GM21528 (cell line): ENCODE results near the gene SYTL2.
"Not testable (repeated sequence)": the region's sequence is repeated elsewhere in the genome, so short reads cannot be mapped to it uniquely, and the experiment has no call there.

Experiments used
- ATAC-seq: cut with Tn5 transposase; IDR thresholded peaks from one replicate; pipeline ENCODE4 v1.9.1; 2021; ENCODE audit warnings: mild to moderate bottlenecking, moderate library complexity; ENCODE audit not compliant: unreplicated experiment, low FRiP score

The SYTL2 gene, protein sequence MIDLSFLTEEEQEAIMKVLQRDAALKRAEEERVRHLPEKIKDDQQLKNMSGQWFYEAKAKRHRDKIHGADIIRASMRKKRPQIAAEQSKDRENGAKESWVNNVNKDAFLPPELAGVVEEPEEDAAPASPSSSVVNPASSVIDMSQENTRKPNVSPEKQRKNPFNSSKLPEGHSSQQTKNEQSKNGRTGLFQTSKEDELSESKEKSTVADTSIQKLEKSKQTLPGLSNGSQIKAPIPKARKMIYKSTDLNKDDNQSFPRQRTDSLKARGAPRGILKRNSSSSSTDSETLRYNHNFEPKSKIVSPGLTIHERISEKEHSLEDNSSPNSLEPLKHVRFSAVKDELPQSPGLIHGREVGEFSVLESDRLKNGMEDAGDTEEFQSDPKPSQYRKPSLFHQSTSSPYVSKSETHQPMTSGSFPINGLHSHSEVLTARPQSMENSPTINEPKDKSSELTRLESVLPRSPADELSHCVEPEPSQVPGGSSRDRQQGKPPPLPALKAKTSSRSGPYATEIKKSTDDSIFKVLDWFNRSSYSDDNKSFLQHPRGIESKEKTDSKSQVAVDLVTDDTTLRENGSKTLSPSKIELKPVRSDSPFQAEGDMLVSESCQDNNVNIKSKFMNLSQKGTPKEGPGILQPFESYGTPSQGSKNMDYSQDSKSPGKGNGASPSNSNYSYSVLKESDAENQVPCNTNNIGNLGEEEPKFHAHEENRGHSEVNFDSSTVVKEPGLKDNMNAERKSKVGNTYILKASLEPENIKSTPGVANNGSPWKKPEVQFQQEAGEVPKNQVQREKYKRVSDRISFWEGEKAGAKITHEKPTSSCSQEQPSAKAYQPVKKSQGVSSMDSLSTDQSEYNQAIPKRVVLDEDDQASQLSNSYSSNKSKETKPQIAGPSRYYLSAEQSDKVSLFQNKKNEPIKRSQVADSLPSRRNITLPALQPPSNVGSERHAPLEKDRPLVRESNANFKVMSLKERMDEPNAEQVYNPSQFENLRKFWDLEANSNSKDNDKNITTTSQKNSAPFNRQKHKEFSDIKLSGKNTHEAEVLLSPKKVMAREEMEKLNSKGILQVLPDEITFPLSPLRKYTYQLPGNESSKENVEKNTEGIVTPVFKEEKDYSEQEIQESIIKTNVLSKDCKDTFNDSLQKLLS (N-terminal part only)

DNA sequence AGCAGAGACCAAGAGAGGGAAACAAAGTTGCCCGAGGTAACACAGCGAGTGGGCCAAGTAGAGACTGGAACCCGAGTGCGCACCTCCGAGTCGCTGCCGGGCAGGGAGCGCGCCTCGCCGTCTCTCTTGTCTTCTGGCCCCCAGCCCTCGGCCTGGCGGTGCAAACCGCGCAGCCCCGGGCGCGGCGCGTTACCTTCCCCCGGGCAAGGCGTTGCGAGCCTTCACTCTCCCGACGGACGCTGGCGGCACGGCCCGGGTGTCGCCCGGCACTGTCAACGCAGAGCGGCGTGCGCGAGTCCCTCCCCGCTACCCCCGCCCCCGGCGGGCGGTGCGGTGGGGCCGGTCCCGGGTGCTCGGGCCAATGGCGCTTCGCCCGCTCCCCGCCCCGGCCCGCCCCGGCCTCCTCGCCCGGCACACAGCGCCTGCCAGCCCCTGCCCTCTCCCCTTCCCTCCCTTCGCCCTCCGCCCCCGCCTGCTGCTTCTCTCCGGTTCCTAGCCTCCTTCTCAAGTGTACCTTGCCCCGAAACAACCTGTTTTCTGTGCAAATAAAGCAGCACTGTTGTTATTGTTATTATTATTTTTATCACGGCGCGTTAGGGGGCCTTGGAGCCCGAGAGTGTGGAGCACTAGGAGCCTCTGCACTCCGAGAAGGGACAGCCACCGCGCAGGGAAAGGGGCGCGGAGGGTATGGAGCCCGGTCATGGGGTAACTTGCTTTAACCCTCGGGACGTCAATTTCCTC, at the start of gene SYTL2:
TSS of gene SYTL2 (minus strand) at position 271 of the 741 bp plus-strand sequence. CDS start 53,416 bp downstream, outside the sequence.
- peak; percentile 86 for ATAC-seq

DNA sequence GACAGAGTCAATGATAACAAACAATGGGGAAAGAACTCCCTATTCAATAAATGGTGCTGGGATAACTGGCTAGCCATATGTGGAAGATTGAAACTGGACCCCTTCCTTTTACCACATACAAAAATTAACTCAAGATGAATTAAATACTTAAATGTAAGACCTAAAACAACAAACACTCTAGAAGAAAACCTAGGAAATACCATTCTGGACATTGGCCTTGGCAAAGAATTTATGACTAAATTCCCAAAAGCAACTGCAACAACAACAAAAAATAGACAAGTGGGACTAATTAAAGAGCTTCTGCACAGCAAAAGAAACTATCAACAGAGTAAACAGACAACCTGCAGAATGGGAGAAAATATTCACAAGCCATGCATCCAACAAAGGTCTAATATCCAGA, 48.6 kb upstream of the SYTL2 start:
- not testable (repeated sequence) for ATAC-seq

DNA sequence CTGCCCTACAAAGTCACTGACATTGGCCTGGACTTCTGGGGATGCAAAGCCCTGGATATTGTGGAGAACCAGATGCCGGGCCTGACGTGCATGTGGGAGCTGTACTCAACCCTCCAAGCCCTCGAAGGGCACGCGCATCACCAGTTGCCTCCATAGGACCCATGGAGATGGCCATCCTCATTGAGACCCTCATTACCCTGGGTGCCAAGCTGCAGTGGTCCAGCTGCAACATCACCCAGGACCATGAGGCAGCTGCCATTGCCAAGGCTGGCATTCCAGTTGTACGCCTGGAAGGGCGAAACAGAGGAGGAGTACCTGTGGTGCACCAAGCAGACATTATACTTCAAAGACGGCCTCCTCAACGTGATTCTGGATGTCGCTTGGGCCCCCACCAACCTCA, 46.2 kb upstream of the SYTL2 start:
- ATAC-seq: no peak

DNA sequence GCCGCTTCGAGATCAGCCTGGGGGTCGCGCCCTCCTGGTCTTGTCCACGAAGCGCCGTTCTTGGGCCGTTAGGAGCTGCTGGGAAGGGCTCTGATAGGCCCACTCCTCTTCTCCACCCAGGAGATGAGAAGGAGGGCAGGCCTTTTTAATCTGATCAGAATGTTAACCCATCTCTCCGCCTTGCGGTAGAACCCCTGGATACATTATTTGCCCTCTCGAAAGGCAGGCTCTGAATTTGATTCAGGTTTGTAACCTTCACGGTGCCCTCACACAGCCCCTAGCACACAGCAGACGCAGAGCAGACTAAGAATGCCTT, 44.4 kb upstream of the SYTL2 start, which contains the start of gene CCDC83:
TSS of gene CCDC83 (plus strand) at position 43 of the 316 bp plus-strand sequence. CDS start 9,741 bp downstream, outside the sequence.
- no peak for ATAC-seq

DNA sequence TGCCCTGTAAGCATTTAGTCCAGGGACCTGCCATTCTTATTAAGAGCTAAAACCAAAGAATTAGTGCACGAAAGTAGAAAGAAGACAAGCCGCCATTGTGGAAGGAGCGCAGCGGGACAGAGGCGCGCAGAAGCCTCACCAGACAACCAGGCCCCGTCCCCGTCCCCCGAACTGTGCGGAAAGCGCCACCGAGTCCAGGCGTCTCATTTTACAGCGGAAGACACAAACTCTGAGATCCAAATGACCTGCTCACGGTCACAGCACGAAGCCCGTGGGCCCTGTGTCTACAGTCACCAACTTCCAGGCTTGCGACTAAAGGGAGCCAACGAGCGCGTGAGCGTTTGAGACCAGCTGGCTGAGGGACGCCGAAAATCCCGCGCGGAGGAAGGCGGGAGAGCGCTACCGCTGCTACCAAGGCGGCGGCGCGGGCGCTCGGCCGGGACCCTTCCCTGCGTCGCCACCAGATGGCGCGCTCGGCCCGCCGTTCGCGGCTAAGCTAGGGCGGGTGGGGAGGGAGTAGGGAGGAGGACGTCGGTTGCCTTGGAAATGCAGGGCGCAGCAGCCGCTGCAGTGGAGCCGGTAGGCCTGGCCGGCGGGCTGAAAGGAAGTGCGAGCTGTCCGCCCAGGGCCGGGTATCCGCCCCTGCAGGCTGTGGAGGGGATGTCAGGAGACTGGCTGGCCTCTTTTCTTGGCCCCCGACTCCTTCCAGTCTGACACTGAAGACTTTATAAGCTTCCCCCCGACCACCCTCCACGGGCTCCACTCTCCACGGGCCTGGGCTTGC, 43.8 kb upstream of the SYTL2 start:
- peak; percentile 98 for ATAC-seq

DNA sequence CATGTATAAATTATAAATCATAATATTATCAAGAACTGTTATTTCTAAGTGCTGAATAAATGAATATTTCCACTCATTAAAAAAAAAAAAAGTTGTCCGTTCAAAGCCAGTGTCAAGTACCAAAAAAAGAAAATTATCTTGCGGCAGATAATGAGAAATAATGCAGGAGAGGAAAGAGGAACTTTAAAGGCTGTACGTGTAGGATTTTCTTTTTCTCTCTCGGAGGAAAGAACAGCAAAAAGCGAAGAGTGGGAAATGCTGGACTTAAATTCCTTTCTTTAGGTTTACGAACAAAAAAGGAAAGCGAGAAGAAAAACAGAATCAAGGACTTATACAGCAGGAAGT, 43.2 kb upstream of the SYTL2 start:
- ATAC-seq: no peak

DNA sequence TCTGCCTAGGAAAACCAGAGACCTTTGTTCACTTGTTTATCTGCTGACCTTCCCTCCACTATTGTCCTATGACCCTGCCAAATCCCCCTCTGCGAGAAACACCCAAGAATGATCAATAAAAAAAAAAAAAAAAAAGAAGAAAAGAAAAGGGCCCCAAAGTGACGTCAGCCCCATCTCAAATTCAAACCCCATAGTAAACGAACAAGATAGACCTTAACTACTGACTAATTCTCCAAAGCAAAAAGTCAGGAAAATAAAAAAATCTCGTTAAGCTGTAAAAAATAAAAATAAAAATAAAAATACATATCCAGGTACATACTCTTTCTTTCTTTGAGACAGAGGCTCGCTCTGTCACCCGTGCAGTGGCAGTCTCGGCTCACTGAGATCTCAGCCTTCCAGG, 42.6 kb upstream of the SYTL2 start:
- not testable (repeated sequence) for ATAC-seq

DNA sequence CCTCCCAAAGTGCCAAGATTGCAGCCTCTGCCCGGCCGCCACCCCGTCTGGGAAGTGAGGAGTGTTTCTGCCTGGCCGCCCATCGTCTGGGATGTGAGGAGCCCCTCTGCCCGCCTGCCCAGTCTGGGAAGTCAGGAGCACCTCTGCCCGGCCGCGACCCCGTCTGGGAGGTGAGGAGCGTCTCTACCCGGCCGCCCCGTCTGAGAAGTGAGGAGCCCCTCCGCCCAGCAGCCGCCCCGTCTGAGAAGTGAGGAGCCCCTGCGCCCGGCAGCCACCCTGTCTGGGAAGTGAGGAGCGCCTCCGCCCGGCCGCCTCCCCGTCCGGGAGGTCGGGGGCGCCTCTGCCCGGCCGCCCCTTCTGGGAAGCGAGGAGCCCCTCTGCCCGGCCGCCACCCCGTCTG, 41.8 kb upstream of the SYTL2 start:
- ATAC-seq: not testable (repeated sequence)

DNA sequence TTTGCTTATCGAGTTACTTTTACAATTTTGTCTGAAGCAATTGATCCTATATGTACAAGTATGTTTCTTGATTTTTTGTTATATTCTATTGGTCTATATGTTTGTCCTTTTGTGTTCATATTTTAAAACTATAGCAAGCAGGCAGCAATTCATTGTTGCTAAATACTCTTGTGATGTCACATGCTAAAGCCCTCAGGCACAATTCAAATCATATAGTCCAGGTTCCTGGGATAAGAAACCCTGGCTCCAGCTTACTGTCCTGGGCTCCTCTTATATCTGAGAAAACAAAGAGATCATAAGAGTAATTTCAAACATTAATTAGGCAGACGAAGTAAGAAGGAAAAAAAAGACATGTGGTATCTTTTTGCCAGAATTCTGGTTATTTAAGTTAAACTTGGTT, 37.6 kb upstream of the SYTL2 start:
- no peak for ATAC-seq

DNA sequence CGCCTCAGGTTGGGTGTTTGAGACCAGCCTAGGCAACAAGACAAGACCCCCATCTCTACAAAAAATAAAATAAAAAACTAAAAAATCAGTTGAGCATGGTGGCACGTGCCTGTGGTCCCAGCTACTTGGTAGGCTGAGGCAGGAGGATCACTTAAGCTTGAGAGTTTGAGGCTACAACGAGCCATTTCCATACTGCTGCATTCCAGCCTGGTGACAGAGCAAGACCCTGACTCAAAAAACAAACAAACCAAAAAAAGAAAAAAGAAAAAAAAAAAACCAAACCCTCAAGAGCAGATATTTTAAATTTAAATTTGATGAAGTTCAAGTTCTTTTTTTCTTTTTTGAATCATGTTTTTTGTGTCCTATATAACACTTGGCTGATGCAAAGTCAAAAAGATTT, 37.1 kb upstream of the SYTL2 start:
- ATAC-seq: no peak

DNA sequence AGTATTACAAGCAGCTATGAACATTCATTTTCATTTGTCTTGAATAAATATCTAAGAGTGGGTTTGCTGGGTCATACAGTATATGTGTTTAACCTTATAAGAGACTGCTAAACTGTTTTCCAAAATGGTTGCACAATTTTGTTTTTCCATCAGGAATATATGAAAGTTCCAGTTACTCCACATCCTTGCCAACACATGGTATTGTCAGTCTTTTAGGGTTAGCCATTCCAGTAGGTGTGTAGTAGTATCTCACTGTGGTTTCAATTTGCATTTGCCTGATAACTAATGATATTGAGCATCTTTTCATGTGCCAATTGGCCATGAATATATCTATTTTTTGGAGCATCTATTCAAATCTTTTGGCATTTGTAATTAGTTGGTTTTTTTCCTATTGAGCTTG, 36.5 kb upstream of the SYTL2 start:
- ATAC-seq: no peak

DNA sequence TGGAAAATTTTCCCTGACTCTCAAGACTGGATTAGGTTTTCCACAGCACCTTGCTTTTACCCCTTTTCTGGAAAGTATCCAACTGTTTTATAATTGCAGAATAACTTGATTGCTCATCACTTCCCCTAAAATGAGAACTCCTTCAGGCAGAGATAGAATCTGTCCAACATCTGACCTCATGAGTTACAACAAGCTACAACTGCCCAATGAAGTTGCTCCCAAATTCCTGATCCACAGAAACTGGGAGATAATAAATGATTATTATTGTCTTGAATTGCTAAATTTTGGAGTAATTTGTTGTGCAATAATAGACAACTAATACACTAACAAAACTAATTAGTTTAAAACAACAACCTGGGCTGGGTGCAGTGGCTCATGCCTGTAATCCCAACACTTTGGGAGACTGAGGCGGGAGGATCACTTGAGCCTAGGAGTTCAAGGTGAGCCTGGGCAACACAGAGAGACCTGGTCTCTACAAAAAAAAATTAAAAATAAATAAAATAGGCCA, 34.2 kb upstream of the SYTL2 start:
- no peak for ATAC-seq

DNA sequence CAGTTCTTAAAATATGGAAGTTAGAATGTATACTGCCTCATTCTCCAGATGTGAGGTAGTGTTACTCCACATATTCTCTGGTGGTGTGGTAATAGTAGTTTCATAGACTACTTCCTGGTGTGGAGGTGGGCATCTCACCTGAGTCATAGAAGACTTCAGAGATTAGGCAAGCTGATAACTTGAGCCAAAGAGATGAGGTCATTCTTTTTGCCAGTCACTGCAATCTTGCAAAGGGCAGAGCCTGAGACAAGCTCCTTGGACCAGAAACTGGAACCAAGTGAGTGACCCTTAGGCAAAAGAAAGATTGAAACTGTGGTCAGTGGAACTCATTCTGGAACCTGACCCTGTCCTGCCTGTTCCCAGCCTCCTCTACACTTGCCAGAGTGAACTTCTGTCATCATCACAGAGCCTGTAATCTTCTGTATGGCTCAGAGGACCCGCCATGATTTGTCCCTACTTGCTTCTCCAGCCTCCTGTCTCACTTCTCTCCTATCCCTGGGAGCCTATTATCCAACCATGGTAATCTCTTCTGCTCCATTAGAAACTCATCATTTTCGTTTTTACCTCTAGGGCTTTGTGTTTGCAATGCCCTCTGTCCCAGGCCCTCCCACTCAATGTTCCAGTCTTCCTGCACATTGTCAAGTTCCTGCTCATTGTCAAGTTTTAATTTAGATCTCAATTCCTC, 33.6 kb upstream of the SYTL2 start:
- no peak for ATAC-seq

DNA sequence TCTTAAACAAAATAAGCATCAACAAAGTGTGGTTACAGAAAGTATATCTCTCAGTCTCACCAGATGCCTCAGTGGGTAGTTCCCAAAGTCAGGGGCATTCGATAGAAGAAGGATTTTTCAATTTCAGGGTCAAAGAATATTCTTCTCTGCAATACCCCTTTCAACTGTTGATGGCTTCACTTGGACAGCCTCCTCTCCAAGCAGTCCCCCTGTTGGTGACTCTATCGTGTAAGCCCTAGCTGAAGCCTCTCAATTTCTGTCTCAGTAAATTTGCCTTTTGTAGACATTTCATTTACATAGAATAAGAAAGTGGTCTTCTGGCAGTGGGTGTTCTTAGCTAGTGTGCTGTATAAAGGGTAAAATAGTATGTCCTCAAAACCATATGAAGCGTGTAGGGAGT, 33.0 kb upstream of the SYTL2 start:
- no peak for ATAC-seq

DNA sequence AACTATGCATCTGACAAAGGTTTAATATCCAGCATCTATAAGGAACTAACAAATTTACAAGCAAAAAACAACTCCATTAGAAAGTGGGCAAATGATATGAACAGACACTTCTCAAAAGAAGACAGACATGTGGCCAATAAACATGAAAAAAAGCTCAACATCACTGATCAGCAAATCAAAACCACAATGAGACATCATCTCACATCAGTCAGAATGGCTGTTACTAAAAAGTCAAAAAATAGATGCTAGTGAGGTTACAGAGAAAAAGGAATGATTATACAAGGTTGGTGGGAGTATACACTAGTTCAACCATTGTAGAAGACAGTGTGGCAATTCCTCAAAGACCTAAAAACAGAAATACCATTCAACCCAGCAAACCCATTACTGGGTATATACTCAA, 30.0 kb upstream of the SYTL2 start:
- ATAC-seq: not testable (repeated sequence)

DNA sequence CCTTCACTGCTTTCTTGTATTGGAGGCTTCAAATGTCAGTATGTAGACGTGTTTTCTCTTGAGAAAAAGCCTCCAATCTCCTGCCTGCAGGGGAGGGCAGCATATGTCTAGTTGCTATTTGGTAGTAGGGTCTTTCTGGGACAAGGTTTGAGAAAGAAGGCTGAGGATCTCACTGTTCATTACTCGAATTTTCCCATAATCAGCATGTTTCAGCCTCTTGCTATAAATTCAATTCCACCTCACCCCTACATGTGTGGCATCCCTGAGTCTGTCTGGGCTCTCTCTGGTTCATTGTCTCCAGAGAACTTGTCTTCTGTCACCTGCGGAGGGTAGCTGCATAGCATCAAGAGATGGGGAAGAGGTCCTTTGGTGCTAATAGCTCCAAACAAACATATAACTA, 24.8 kb upstream of the SYTL2 start:
- ATAC-seq: no peak

DNA sequence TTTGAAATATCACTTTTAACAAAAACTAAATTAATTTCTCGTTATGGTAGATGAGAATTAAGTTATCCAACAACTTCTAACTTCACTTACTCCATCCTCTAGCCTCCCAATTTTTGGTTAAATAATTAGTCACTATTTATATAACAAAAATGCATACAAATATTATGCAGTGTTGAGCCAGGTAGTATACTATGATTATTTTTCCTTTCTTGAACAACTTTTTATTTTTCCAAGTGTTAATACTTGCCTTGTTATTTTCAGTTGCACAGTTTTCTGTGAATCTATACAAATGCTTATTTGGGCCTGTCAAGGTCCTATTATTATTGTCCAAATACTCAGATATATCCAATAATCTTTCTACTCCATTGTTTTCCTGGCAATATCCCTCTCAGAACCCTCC, 24.3 kb upstream of the SYTL2 start:
- ATAC-seq: no peak

DNA sequence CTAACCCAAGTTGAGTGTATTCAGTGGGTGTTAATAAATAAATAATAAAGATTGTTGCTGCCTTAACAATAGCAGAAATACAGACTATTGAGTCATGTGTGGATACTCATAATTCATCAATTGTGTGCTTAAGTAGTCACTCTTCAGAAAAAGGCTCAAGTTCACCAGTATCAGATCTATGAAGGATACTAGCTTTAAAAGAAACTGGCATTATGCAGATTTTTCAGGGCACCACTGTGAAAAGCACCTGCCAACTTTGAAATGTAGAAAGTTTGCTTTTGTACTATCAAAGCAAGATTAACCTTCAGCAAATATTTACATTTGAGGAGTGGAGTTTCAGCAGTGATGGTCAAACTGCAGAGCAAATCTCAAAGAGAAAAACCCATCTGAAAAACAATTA, 20.1 kb upstream of the SYTL2 start:
- no peak for ATAC-seq

DNA sequence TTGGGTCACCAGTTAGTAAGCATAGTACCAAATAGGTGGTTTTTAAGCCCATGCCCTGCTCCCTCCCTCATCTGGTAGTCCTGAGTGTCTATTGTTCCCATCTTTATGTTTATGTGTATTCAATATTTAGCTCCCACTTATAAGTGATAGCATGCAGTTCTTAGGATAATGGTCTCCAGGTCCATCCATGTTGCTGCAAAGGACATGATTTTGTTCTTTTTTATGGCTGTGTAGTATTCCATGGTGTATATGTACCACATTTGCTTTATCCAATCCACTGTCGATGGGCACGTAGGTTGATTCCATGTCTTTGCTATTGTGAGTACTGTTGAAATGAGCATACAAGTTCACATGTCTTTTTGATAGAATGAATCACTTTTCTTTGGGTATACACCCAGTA, 18.2 kb upstream of the SYTL2 start:
- ATAC-seq: no peak
